Measurements from ENCODE around the gene KIT.
A peak's percentile ranks its signal among the peaks of the same experiment; 100 is the strongest.
"Not testable (repeated sequence)": the region's sequence is repeated elsewhere in the genome, so short reads cannot be mapped to it uniquely, and the experiment has no call there.

Gene KIT

GRCh38 chr4:54657551-54658251 is at the start of gene KIT:
TSS of gene KIT (plus strand) at chr4:54657957. CDS start at chr4:54658015, 58 bp downstream.
- DNase-seq, result peak in 1 of 2 donors; percentile 3

GRCh38 chr4:54609310-54609709 is 48.4 kb upstream of the KIT start:
- DNase-seq, result no peak

GRCh38 chr4:54614149-54614548 is 43.6 kb upstream of the KIT start:
- DNase-seq, result no peak

- DNase-seq, result no peak
Measured at GRCh38 chr4:54620773-54621172, 37.0 kb upstream of the KIT start.

- no peak for DNase-seq
Measured at GRCh38 chr4:54625391-54625790, 32.4 kb upstream of the KIT start.

- DNase-seq, result no peak
Measured at GRCh38 chr4:54626113-54626512, 31.6 kb upstream of the KIT start.

GRCh38 chr4:54632537-54632936 is 25.2 kb upstream of the KIT start:
- no peak for DNase-seq

GRCh38 chr4:54633102-54633740 is 24.5 kb upstream of the KIT start:
- not testable (repeated sequence) for DNase-seq

- DNase-seq, result no peak
Measured at GRCh38 chr4:54635318-54635717, 22.4 kb upstream of the KIT start.

- no peak for DNase-seq
Measured at GRCh38 chr4:54637325-54637724, 20.4 kb upstream of the KIT start.

- not testable (repeated sequence) for DNase-seq
Measured at GRCh38 chr4:54641101-54641500, 16.7 kb upstream of the KIT start.

GRCh38 chr4:54643172-54643571 is 14.6 kb upstream of the KIT start:
- DNase-seq, result no peak

GRCh38 chr4:54643958-54644751 is 13.6 kb upstream of the KIT start:
- no peak for DNase-seq

- DNase-seq, result no peak
Measured at GRCh38 chr4:54645830-54646229, 11.9 kb upstream of the KIT start.

- DNase-seq, result no peak
Measured at GRCh38 chr4:54647070-54647469, 10.7 kb upstream of the KIT start.

- no peak for DNase-seq
Measured at GRCh38 chr4:54651050-54651449, 6.7 kb upstream of the KIT start.

GRCh38 chr4:54654753-54655152 is 3.0 kb upstream of the KIT start:
- no peak for DNase-seq

- DNase-seq, result no peak
Measured at GRCh38 chr4:54657185-54657550, 589 bp upstream of the KIT start.

- peak; percentile 14 to 19 for DNase-seq
Measured at GRCh38 chr4:54658252-54659093, 716 bp downstream of the KIT start.

GRCh38 chr4:54659313-54659712 is 1.6 kb downstream of the KIT start:
- DNase-seq, result no peak

- DNase-seq, result no peak
Measured at GRCh38 chr4:54659749-54660535, 2.2 kb downstream of the KIT start.

- no peak for DNase-seq
Measured at GRCh38 chr4:54660591-54660990, 2.8 kb downstream of the KIT start.

Measured in stimulated activated CD4-positive, alpha-beta T cell treated with anti-CD3 and anti-CD28 coated beads, Interleukin-2, amount 100 ng/mL, for 48 hours (primary cell).